ENCODE results near the gene ELOVL3.
"Not testable (repeated sequence)": the region's sequence is repeated elsewhere in the genome, so short reads cannot be mapped to it uniquely, and the experiment has no call there.

ELOVL3 gene, protein sequence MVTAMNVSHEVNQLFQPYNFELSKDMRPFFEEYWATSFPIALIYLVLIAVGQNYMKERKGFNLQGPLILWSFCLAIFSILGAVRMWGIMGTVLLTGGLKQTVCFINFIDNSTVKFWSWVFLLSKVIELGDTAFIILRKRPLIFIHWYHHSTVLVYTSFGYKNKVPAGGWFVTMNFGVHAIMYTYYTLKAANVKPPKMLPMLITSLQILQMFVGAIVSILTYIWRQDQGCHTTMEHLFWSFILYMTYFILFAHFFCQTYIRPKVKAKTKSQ

DNA sequence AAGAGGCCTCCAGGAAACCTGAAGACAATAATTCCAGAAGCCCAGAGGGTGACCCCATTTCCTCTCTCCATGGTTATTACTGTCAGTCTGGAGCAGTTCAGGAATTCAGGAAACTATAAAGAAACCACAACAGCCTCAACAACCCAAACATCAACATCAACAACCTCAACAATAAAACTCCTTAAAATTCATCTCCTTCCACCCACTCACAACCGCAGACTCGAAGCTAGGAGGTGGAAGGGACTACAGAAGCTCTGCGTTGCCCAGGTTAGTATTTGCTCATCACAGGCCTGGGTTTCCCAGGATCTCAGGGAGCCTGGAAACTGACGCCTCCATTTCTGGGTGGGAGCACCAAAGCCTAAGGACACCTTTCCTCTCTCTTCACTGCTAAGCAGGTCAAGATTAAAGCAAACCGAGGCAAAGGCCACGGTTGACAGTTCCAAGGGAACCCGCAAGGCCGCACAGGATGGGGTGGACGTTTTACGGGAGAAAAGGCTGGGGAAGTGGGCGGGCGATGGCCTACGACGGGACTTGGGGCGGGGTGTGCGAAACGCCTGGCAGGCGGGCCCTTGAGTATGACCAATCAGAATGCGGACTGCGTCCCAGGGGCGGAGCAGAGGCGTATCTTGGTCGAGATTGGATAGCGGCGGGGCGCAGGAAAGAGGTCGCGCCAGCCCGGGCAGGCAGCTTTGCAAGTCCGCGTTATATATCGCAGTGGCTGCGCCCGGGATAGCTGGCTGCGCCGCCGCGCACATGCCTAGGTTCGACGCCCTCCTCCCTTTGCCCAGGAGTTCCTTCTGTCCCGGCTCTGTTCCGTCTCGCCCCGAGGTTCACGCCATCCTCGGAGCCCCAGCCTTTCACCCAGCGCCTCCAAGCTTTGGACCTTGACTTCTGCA is at the start of gene ELOVL3:
ELOVL3 (plus strand) TSS at position 654 of the 896 bp plus-strand sequence. CDS start 250 bp downstream, outside the sequence.
- DNase-seq = peak; percentile 93

DNA sequence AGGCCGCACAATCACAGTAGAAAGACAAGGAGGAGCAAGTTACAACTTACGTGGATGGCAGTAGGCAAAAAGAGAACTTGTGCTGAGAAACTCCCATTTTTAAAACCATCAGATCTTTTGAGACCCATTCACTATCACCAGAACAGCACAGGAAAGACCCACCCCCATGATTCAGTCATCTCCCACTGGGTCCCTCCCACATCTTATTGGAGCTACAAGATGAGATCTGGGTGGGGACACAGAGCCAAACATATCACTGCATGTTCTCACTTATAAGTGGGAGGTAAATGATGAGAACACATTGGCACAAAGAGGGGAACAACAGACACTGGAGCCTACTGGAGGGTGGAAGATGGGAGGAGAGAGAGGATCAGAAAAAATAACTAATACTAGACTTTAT is 41.5 kb upstream of the ELOVL3 start:
- no peak for DNase-seq

DNA sequence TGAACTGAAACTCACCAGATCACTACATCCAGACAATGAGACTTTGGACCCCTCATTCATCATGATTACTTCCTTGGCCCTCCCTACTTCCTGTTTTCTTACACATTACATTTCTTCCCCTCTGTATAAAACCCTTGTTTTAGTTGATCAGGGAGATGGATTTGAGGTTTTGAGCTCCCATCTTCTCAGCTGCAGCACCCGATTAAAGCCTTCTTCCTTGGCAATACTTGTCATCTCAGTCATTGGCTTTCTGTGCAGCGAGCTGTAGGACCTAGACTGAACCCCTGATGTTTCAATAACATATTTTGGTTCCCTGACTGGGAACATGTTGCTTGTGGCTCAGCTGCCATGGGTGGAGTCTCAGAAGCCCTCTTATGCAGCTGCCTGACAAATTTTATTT is 40.8 kb upstream of the ELOVL3 start:
- DNase-seq = no peak

- no peak for DNase-seq
Measured at GRCh38 chr10:102185811-102186527, 40.1 kb upstream of the ELOVL3 start.

DNA sequence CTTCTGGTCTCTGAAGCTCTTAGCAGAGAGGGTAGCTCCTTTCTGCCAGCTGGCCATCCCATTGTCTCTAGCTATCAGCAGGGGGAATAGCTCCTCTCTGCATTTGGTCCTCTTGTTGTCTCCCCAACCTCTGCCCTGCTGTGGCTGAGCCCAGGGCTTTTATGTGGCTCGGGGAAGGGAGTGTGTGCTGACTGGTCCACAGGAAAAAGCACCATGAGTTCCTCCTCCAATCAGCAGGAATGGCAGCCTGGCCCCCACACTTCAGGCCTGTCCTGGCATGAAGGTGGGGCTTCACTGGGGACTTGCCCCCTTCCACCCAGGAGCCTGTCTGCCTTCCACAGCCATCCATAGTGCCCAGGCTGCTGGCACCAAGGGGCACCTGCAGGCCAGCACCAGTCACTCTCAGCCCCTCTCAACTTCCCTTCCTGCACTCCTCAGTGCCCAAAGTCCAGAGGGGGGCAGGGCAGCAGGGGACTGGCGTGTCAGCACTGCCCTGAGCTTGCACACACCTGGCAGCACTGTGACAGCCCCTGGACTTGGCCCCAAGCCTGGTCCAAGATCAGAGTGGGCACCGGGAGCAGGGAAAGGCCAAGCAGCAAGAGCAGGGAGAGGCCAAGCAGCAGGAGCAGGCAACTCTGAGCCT is 37.7 kb upstream of the ELOVL3 start:
- DNase-seq = no peak

DNA sequence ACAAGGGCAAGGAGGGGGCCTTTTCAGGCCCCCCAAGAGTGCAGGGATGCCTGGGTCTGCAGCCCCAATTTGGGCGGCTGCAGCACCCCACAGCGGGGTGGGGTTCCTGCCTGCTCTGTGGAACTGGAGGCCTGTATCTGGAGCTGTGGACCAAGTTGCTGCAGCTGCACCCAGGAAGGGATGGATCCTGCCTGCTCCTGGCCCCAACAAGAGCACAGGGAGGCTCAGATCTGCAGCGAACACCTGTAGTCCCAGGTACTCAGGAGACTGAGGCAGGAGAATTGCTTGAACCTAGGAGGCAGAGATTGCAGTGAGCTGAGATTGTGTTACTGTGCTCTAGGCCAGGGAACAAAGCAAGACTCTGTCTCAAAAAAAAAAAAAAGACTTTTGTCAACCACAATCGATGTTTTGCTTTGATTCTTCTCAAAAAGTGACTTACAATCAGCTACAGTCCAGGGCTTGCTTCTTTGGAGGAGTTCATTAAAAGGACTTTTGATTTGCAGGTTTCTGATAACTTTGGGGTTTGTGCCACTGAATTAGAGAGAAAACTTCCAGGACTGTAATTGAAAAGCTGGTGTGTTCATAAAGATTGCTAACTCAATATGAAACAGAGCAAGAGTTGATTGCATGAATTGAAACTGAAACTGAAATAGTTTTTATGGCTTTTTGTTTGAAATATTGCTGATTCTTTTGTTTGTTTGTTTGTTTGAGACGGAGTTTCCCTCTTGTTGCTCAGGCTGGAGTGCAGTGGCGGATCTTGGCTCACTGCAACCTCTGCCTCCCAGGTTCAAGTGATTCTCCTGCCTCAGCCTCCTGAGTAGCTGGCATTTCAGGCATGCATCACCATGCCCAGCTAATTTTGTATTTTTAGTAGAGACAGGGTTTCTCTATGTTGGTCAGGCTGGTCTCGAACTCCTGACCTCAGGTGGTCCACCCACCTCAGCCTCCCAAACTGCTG is 36.9 kb upstream of the ELOVL3 start:
- DNase-seq = not testable (repeated sequence)

GRCh38 chr10:102191956-102192355 is 34.1 kb upstream of the ELOVL3 start:
- DNase-seq = no peak

GRCh38 chr10:102195296-102195870 is 30.7 kb upstream of the ELOVL3 start:
- no peak for DNase-seq

DNA sequence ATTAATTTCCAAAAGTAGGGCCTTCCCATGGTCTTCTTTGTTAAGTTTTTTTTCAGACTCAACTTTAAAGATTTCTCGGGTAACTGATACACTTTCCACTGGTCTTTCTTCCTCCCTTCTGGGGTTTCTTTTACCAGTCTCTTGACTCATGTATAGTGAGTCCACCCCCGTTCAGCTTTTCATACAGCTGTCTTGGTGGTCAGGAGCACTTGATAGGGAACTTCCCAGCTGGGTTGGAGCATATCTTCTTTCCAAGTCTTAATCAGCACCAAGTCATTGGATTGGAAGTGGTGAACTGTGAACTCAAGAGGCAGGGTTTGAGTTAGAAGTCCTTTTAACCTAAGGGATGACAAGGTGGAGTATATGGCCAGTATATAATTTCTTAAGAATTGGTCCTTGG is 29.2 kb upstream of the ELOVL3 start:
- DNase-seq = no peak

GRCh38 chr10:102198027-102198426 is 28.1 kb upstream of the ELOVL3 start:
- no peak for DNase-seq

DNA sequence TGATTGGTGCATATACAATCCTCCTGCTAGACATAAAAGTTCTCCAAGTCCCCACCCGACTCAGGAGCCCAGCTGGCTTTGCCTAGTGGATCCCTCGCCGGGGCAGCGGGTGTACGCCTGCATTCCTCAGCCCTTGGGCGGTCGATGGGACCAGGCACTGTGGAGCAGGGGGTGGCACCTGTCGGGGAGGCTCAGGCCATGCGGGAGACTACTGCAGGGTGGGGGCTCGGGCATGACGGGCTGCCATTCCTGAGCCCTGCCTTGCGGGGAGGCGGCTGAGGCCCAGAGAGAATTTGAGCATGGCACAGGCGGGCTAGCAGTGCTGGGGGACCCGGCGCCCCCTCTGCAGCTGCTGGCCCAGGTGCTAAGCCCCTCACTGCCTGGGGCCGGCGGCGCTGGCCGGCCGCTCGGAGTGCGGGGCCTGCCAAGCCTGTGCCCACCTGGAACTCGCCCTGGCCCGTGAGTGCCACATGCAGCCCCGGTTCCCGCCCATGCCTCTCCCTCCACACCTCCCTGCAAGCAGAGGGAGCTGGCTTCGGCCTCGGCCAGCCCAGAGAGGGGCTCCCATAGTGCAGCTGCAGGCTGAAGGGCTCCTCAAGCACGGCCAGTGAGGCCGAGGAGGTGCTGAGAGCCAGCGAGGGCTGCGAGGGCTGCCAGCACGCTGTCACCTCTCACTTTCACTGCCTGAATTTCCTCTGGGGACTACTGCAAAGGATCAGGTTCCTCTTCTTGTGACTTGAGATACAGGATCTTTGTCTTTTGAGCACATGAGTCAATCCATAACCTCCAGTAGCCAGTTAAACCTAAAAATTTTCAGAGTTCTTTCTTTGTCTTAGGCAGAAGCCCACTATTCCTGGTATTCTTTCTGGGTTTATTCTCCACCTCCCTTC is 25.1 kb upstream of the ELOVL3 start:
- DNase-seq = no peak

DNA sequence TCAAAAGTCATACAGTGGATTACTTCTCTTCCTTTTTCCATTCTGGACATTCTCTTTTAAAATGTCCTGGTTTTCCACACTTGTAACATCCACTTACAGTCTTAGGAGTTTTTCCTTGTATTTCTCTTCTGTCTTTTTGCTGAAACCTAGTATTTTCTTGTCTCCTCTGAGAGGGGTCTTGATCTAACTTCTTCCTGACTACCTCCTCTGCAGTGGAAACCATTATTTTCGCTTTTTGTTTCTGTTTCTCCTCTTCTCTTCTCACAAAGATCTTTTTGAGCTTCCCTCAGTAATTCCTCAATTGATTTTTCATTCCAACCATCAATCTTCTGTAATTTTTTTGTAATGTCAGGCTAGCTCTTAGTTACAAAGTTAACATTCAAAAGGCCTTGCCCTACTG is 23.7 kb upstream of the ELOVL3 start:
- DNase-seq = no peak

DNA sequence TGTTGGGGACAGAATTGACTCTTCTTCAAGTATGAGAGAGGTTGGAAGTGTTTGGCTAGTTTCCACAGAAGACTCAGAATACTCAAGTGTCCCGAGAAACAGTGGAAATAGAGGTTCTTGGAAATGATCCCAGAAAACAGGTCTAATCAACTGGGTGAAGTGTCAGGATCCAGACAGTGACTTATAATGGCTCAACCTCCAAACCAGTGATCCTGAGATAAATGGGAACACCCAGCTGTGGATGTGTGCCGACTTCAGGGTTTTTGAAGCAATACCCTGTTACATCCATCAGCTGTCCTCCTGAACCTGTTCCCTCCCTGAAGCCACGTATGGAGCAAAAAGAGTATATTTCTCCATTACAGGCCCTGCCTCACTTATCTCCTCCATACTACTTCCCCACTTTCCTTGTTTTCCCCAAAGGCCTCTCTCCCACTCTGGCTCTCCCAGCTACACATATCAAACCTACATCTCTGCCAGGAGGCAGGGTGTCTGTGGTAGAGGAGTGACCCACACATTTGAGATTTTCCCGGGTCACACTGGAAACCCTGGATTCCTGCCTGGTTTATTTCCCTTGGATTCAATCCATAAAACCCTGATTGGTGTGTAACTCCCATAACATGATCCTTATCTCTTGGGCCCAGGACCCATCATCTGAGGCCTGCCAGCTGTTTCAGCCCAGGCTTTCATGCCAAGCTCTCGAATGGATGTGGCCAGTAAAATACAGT is 17.6 kb upstream of the ELOVL3 start:
- DNase-seq = no peak

- DNase-seq = no peak
Measured at GRCh38 chr10:102211615-102212299, 14.3 kb upstream of the ELOVL3 start.

DNA sequence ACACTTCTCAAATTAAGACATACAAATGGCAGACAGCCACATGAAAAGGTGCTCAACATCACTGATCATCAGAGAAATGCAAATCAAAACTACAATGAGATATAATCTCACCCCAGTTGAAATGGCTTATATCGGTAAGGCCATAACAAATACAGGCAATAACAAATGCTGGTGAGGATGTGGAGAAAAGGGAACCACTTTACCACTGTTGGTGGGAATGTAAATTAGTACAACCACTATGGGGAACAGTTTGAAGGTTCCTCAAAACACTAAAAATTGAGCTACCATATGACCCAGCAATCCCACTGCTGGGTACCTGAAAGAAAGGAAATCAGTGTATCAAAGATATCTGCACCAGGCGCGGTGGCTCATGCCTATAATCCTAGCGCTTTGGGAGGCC is 12.5 kb upstream of the ELOVL3 start:
- DNase-seq = not testable (repeated sequence)

DNA sequence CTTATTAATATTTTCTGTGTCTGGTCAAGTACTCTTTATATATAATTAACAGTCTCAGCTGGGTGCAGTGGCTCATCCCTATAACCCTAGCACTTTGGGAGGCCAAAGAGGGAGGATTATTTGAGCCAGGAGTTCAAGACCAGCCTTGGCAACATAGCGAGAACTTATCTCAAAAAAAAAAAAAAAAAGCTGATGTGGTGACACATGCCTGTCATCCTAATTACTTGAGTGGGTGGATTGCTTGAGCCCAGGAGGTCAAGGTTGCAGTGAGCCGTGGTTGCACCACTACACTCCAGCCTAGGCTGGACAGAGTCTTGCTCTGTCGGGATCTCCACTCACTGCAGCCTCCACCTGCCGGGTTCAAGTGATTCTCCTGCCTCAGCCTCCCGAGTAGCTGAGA is 6.7 kb upstream of the ELOVL3 start:
- no peak for DNase-seq

DNA sequence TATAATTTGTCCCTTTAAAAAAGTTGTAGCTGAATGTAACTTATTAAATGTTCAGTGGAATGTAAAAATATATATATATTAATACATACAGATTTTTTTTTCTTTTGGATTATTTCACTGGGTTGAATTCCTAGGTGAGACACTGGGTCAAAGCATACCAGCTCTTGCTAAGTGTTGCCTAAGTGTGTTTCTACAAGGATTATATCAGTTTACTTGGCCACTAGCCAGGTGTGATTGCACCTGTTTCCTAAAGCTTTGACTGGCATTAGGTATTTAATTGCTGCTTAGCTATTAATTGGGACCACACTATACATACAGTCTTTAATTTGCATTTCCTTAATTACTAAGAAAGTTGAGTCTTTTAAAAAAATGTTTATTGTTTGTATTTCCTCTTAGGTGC is 5.5 kb upstream of the ELOVL3 start:
- no peak for DNase-seq

GRCh38 chr10:102222797-102223196 is 3.3 kb upstream of the ELOVL3 start:
- no peak for DNase-seq

GRCh38 chr10:102226542-102226870 is 407 bp downstream of the ELOVL3 start:
- no peak for DNase-seq

Data from retina (tissue), 1 donor.